Measurements from ENCODE around the gene LENG1. TPM values are rescaled to one million over a fixed set of nuclear protein-coding genes. Genes with fewer than 3 reads are reported as not detected.
A peak's percentile ranks its signal among the peaks of the same experiment; 100 is the strongest.

LENG1 gene
- total and polyA plus RNA-seq, 9 of the 15 experiments (the other 6 are each of a cell fraction or from before 2014, with no cell fraction given) = 0.30 to 10.5 (median 4.7) TPM

DNA sequence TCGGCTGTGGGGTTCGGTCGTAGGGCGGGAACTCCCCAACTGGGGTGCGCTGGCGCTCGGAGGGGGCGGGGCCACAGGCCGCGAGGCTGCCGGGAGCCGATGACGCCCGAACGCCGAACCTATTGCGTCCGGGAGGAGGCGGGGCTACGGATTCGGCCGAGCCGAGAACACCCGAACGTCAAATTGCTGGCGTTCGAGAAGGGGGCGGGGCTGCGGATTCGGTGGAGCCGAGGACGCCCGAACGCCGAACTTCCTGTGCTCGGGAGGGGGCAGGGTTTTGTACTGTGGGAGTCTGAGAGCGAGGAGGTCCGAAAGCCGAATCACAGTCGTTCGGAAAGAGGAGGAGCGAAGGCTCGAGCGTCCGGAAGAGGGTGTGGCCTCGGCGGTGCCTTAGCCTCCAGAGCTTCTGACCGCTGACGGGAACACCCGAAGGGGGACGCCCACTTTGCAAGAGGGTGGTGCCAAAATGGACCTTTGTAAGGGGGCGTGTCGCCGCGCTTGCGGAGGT, 31.0 kb upstream of the LENG1 start (continued):
- no peak for TF ChIP-seq KDM5B (IDR thresholded peaks at IDR 0.05; ENCODE audit: insufficient replicate concordance, low read depth, low read length)
- TF ChIP-seq GTF2A2 (tag; IDR thresholded peaks at IDR 0.05) = no peak
- TF ChIP-seq ZNF174 (CRISPR knock-in tag; IDR thresholded peaks at IDR 0.05) = no peak
- TF ChIP-seq CREM (IDR thresholded peaks at IDR 0.05; ENCODE audit: low read depth) = peak; percentile 67
- TF ChIP-seq GATAD2A (IDR thresholded peaks at IDR 0.05) = peak; percentile 90
- no peak for TF ChIP-seq MYBL2 (IDR thresholded peaks at IDR 0.05; ENCODE audit: low read depth)
- no peak for TF ChIP-seq MYBL2 (CRISPR knock-in tag; IDR thresholded peaks at IDR 0.05; ENCODE audit: borderline replicate concordance)
- no peak for TF ChIP-seq CBX3 (IDR thresholded peaks at IDR 0.05; ENCODE audit: borderline replicate concordance in 1 of 2, low read length in 2 of 2)
- no peak for TF ChIP-seq RBM34 (IDR thresholded peaks at IDR 0.05; ENCODE audit: borderline replicate concordance, insufficient read depth, low read length)
- TF ChIP-seq RBFOX2 (IDR thresholded peaks at IDR 0.05; ENCODE audit: low read depth, low read length) = peak; percentile 61
- TF ChIP-seq, protein P1, sequence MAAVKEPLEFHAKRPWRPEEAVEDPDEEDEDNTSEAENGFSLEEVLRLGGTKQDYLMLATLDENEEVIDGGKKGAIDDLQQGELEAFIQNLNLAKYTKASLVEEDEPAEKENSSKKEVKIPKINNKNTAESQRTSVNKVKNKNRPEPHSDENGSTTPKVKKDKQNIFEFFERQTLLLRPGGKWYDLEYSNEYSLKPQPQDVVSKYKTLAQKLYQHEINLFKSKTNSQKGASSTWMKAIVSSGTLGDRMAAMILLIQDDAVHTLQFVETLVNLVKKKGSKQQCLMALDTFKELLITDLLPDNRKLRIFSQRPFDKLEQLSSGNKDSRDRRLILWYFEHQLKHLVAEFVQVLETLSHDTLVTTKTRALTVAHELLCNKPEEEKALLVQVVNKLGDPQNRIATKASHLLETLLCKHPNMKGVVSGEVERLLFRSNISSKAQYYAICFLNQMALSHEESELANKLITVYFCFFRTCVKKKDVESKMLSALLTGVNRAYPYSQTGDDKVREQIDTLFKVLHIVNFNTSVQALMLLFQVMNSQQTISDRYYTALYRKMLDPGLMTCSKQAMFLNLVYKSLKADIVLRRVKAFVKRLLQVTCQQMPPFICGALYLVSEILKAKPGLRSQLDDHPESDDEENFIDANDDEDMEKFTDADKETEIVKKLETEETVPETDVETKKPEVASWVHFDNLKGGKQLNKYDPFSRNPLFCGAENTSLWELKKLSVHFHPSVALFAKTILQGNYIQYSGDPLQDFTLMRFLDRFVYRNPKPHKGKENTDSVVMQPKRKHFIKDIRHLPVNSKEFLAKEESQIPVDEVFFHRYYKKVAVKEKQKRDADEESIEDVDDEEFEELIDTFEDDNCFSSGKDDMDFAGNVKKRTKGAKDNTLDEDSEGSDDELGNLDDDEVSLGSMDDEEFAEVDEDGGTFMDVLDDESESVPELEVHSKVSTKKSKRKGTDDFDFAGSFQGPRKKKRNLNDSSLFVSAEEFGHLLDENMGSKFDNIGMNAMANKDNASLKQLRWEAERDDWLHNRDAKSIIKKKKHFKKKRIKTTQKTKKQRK (IDR thresholded peaks at IDR 0.05; ENCODE audit: borderline replicate concordance, low read depth, low read length) = no peak
- no peak for TF ChIP-seq ZC3H4 (CRISPR knock-in tag; IDR thresholded peaks at IDR 0.05; ENCODE audit: borderline replicate concordance)
- no peak for TF ChIP-seq NR3C1 (CRISPR knock-in tag; IDR thresholded peaks at IDR 0.05)
- no peak for TF ChIP-seq KAT7 (CRISPR knock-in tag; IDR thresholded peaks at IDR 0.05; ENCODE audit: borderline replicate concordance)
- TF ChIP-seq COPS2 (conservative IDR thresholded peaks at IDR 0.05) = no peak
- no peak for TF ChIP-seq ZKSCAN1 (IDR thresholded peaks at IDR 0.05; ENCODE audit: low read depth, low read length)
- peak; percentile 8; the same call in 1 of the 2 replicates for TF ChIP-seq POLR2H (tag; IDR thresholded peaks at IDR 0.05; ENCODE audit: low read depth)
- TF ChIP-seq ELF1 (tag; IDR thresholded peaks at IDR 0.05) = peak; percentile 50; the same call in 1 of the 2 replicates
- TF ChIP-seq, protein P2, sequence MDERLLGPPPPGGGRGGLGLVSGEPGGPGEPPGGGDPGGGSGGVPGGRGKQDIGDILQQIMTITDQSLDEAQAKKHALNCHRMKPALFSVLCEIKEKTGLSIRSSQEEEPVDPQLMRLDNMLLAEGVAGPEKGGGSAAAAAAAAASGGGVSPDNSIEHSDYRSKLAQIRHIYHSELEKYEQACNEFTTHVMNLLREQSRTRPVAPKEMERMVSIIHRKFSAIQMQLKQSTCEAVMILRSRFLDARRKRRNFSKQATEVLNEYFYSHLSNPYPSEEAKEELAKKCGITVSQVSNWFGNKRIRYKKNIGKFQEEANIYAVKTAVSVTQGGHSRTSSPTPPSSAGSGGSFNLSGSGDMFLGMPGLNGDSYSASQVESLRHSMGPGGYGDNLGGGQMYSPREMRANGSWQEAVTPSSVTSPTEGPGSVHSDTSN (CRISPR knock-in tag; IDR thresholded peaks at IDR 0.05; ENCODE audit: low read depth) = no peak
- TF ChIP-seq, protein P2 (tag; conservative IDR thresholded peaks at IDR 0.05; ENCODE audit: low read depth) = no peak
- TF ChIP-seq SAP30 (IDR thresholded peaks at IDR 0.05; ENCODE audit: borderline replicate concordance, insufficient read depth, low read depth, low read length, poor library complexity, severe bottlenecking) = peak; percentile 70
- no peak for TF ChIP-seq ZNF764 (CRISPR knock-in tag; IDR thresholded peaks at IDR 0.05; ENCODE audit: low read depth)
- TF ChIP-seq MEIS2 (IDR thresholded peaks at IDR 0.05; ENCODE audit: partially characterized antibody) = peak; percentile 12
- TF ChIP-seq HDAC3 (IDR thresholded peaks at IDR 0.05; ENCODE audit: borderline replicate concordance, partially characterized antibody) = no peak

Data from K562 (cell line).